Prostate gland (tissue), 2 donors: Measurements from ENCODE around the gene ZNF516.

Source experiments
- CTCF ChIP-seq, 4 experiments: fragments of 200-600 bp in 2 of 4; fragments of 450-650 bp in 2 of 4; sonication (generic) in 2 of 4; IDR thresholded peaks; 1 replicate in 3 of 4; 2 replicates in 1 of 4; pipeline ENCODE4 v1.5.1; 2016 to 2019; ENCODE audit warnings: antibody characterized with exemption in 4 of 4, mild to moderate bottlenecking in 2 of 4, moderate library complexity in 2 of 4
- POLR2AphosphoS5 ChIP-seq: sonication (generic); formaldehyde crosslinking; IDR thresholded peaks from one replicate; pipeline ENCODE4 v1.6.1; 2017; ENCODE audit warnings: antibody characterized with exemption

DNA sequence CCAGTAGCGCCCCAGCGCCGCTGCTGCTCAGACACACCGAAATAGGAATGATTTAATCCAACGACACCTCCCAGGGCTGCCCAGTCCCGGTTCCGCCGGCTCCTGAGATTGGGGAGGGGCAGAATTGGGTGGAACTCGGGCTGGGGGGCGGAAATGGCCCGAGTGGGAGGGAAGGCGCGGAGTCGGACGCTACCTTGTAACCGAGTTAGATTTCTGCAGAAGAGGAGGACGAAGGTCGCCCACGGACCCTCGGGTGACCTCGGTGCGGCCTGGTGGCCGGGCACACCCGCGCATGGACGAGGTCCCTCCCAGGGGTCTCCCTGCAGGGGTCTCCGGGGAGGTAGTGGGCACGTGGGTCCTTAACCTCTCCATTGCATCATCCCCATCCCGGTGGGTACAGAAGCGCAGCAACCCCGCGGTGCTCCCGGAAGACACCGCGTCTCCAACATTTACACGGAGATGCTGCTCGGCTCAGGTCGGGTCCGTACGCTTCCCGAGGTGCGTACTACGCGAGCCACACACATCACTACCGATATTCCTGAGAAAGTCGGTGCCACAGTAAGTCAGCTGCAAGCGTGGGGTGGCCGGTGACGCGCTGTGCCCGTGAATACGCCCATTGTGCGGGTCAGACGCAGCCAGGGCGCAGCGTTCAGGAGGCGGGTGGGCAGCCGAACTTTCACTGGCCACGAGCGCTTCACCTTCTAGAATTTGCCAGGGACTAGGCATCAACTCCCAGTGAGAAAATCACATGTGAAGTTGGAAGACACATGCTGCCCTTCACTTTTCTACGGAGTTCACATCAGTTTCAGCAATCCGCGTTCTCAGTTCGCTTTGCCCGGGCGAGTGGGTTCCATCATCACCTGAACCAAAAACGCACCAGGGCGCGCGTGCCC lies 3.0 kb downstream of the ZNF516 start:
- no peak for TF ChIP-seq CTCF (IDR thresholded peaks at IDR 0.05)
- TF ChIP-seq POLR2AphosphoS5: no peak
